Kidney (tissue), 14 donors: ENCODE measurements around the gene USP25. TPM values are rescaled to one million over a fixed set of nuclear protein-coding genes. Genes with fewer than 3 reads are reported as not detected.

Experiments
- DNase-seq, 5 donors: peaks; one replicate each; pipeline ENCODE4 v3.0.0-alpha.2; 2013 to 2020
- FAIRE-seq: peaks from 2 replicates; lab custom pipeline; 2012; peaks lifted over from hg19 to GRCh38; lab: Jason Lieb, UNC
- H3K27ac ChIP-seq, 2 donors: one replicate each; pipeline ENCODE4 v1.7.0; 2013; ENCODE audit warnings: low read depth in 2 of 2, low read length in 2 of 2, inconsistent platforms in 1 of 2
- H3K27me3 ChIP-seq: one replicate; pipeline ENCODE4 v1.7.1; 2013; ENCODE audit warnings: low read length, inconsistent platforms; ENCODE audit not compliant: control insufficient read depth, insufficient read depth
- H3K36me3 ChIP-seq, 3 donors: one replicate each; pipeline versions ENCODE4 v1.7.0 to v1.7.1; 2013; ENCODE audit warnings: low read length in 3 of 3, control low read depth in 1 of 3, inconsistent platforms in 1 of 3; ENCODE audit not compliant: insufficient read depth in 3 of 3, control insufficient read depth in 2 of 3
- H3K4me1 ChIP-seq, 3 donors: one replicate each; pipeline versions ENCODE4 v1.7.0 to v1.7.1; 2013; ENCODE audit warnings: low read length in 3 of 3, inconsistent platforms in 1 of 3, low read depth in 1 of 3; ENCODE audit not compliant: control insufficient read depth in 2 of 3, insufficient read depth in 2 of 3
- H3K4me3 ChIP-seq, 3 donors: one replicate each; pipeline versions ENCODE4 v1.7.0 to v1.8.1; 2013; ENCODE audit warnings: low read length in 3 of 3, control low read depth in 1 of 3, inconsistent platforms in 1 of 3
- H3K9ac ChIP-seq, 3 donors: one replicate each; pipeline versions ENCODE4 v1.7.0 to v1.7.1; 2013; ENCODE audit warnings: low read length in 3 of 3, control low read depth in 1 of 3, inconsistent platforms in 1 of 3
- H3K9me3 ChIP-seq, 3 donors: one replicate each; pipeline versions ENCODE4 v1.7.0 to v1.7.1; 2013; ENCODE audit warnings: low read length in 3 of 3, control low read depth in 1 of 3, inconsistent platforms in 1 of 3; ENCODE audit not compliant: control insufficient read depth in 2 of 3, insufficient read depth in 1 of 3
- intact Hi-C: fragments of 100-400 bp; cut with DNase I; formaldehyde crosslinking; loops from one replicate; pipeline ENCODE4 v1.11.1; 2022
- polyA plus RNA-seq: library from polyadenylated mRNA; stranded (reverse); fragments of 350-450 nt; fragmentation: Illumina TruSeq; extraction: RNeasy Lipid Tissue Mini Kit (QIAGEN cat#74804); gene quantifications from one replicate; pipeline ENCODE4 v1.2.3, GENCODE V29; 2014; ENCODE audit warnings: low read depth, low replicate concordance; ENCODE audit not compliant: insufficient read depth
- total RNA-seq: library from RNA; stranded (reverse); fragmentation: NEBNext Ultra II Directional; extraction: Animal tissue kit (Norgen Biotek cat#: 25700); gene quantifications from one replicate; pipeline ENCODE4 v1.2.1, GENCODE V29; 2021
- TF ChIP-seq, protein P1 (sequence below): IDR thresholded peaks from 3 replicates; pipeline ENCODE4 v1.5.1; 2012; ENCODE audit warnings: mild to moderate bottlenecking, moderate library complexity, borderline replicate concordance; ENCODE audit not compliant: insufficient read depth; ENCODE audit errors: extremely low read depth
- donor health status: control.
- donor health status: control.
- donor health status: control.
- donor health status: control.
- donor health status: control.
- donor health status: DM: yes; HTN: yes; CAD: no.
- donor health status: Normal renal cell carcinoma (clear cell type).

USP25 gene
- total and polyA plus RNA-seq, 2 donors from 2014 or later: 14.0 to 51.6 TPM

- Histone ChIP-seq H3K9ac (no peak overlapping the region), H3K4me3 (no peak overlapping the region), H3K9me3 (no peaks in the 10 kb centered on the region), H3K27me3 (no peaks in the 10 kb centered on the region), H3K36me3 (peaks cover 3 to 8% (median 6%) of the 10 kb centered on the region in 3 donors), H3K27ac (no peak overlapping the region), H3K4me1 (no peaks in the 10 kb centered on the region)
- FAIRE-seq (no peak), DNase-seq (no peak)
- intact Hi-C loops: no loop called here
- TF ChIP-seq, protein P1, sequence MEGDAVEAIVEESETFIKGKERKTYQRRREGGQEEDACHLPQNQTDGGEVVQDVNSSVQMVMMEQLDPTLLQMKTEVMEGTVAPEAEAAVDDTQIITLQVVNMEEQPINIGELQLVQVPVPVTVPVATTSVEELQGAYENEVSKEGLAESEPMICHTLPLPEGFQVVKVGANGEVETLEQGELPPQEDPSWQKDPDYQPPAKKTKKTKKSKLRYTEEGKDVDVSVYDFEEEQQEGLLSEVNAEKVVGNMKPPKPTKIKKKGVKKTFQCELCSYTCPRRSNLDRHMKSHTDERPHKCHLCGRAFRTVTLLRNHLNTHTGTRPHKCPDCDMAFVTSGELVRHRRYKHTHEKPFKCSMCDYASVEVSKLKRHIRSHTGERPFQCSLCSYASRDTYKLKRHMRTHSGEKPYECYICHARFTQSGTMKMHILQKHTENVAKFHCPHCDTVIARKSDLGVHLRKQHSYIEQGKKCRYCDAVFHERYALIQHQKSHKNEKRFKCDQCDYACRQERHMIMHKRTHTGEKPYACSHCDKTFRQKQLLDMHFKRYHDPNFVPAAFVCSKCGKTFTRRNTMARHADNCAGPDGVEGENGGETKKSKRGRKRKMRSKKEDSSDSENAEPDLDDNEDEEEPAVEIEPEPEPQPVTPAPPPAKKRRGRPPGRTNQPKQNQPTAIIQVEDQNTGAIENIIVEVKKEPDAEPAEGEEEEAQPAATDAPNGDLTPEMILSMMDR: no peak
Measured at GRCh38 chr21:15820852-15821379, 91.1 kb downstream of the USP25 start.

DNA sequence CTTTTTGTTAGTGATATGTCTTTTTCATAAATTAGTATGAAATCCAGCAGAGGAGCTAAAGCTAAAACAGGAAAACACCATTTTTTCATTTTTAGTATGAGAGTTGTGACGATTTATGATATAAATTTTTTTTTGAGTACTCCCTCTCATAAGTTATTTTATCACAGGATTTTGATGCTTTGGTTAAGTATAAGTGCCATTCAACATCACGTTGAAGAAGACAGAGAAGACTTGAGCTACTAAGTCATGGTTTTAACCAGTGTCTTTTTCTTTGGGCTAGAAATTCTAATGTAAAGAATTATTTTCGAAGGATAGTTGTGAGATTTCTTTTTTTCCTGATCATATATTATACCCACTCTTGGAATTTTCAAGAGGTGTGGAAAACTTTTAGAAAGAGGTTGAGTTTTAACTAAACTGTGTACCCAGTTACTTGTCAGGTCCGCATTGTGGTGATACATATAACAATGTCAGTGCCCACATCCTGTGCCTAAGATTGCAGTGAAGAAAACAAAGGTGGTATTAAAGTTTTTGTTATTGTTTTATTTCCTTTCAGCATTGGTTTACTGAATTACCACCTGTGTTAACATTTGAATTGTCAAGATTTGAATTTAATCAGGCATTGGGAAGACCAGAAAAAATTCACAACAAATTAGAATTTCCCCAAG is 93.8 kb downstream of the USP25 start:
- TF ChIP-seq, protein P1: no peak
- DNase-seq: no peak
- Histone ChIP-seq H3K27ac (no peak overlapping the region), H3K4me3 (no peak overlapping the region), H3K4me1 (no peaks in the 10 kb centered on the region), H3K36me3 (peaks cover 0 to 3% (median 1%) of the 10 kb centered on the region in 3 donors), H3K9ac (no peak overlapping the region), H3K27me3 (no peaks in the 10 kb centered on the region), H3K9me3 (no peaks in the 10 kb centered on the region)
- intact Hi-C loops: no loop called here
- no peak for FAIRE-seq

DNA sequence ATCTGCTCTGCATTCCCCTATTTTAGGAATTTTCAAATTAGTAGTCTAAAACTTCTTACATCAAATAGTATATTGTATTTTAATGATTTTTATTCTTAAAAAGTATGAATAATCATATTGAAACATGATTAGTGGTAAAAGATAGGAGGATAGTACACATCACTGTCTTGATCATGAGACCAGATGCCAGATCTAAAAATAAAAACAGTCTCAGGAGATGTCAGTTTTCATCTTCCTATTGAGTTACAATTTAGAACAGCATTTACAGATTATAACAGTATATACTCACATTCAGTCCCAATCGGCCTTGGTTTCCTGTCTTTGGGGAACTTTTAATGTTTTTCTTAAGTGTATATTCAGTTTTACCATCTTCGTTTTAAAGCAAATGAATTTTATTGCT is 95.9 kb downstream of the USP25 start:
- H3K36me3 ChIP-seq: peaks cover 0 to 2% (median 0%) of the 10 kb centered on the region in 3 donors

More for the DNA sequence above, 95.9 kb downstream of the USP25 start:
- H3K4me3 ChIP-seq: no peak overlapping the region
- TF ChIP-seq, protein P1: no peak
- H3K27me3 ChIP-seq: no peaks in the 10 kb centered on the region
- H3K4me1 ChIP-seq: no peaks in the 10 kb centered on the region
- intact Hi-C loops: no loop called here
- no peak for DNase-seq
- no peak for FAIRE-seq
- H3K9me3 ChIP-seq: no peaks in the 10 kb centered on the region
- no peak overlapping the region for H3K27ac ChIP-seq
- no peak overlapping the region for H3K9ac ChIP-seq
